G401 (cell line): ENCODE measurements around the gene GTF2IRD1. TPM values are rescaled to one million over a fixed set of nuclear protein-coding genes. Genes with fewer than 3 reads are reported as not detected.
"Not testable (repeated sequence)": the region's sequence is repeated elsewhere in the genome, so short reads cannot be mapped to it uniquely, and the experiment has no call there.

Experiments
- DNase-seq: peaks from one replicate; pipeline ENCODE4 v3.0.0-alpha.2; 2015; ENCODE audit warnings: low spot score
- in situ Hi-C: cut with HindIII; loops from 2 replicates; pipeline ENCODE4 v1.10.0; 2016; ENCODE audit warnings: low sequenced_read_pairs, mixed read lengths
- total RNA-seq: library from RNA; depleted of rRNA; stranded (reverse); fragments of >200 nt; shearing (Covaris generic); gene quantifications from 2 replicates; pipeline ENCODE4 v1.2.3, GENCODE V29; 2014

The GTF2IRD1 gene
- total RNA-seq, 1 experiment from 2014 or later = 28.3 TPM

- in situ Hi-C loops = no loop called here
- DNase-seq = no peak
These were observed 49.4 kb downstream of the GTF2IRD1 start for GRCh38 chr7:74503061-74503460.

GRCh38 chr7:74503943-74504342, 50.2 kb downstream of the GTF2IRD1 start:
- no peak for DNase-seq
- in situ Hi-C loops = no loop called here

- in situ Hi-C loops = no loop called here
- no peak for DNase-seq
These were observed 52.0 kb downstream of the GTF2IRD1 start for GRCh38 chr7:74505471-74506324.

GRCh38 chr7:74506325-74506724, 52.6 kb downstream of the GTF2IRD1 start:
- DNase-seq = no peak
- in situ Hi-C loops = no loop called here

- in situ Hi-C loops = no loop called here
- no peak for DNase-seq
These were observed 54.0 kb downstream of the GTF2IRD1 start for GRCh38 chr7:74507538-74508319.

GRCh38 chr7:74509453-74509852, 55.7 kb downstream of the GTF2IRD1 start:
- DNase-seq, in situ Hi-C loops: not testable (repeated sequence)

GRCh38 chr7:74511345-74511744, 57.6 kb downstream of the GTF2IRD1 start:
- in situ Hi-C loops = no loop called here
- no peak for DNase-seq

- DNase-seq = no peak
- in situ Hi-C loops = no loop called here
These were observed 59.1 kb downstream of the GTF2IRD1 start for GRCh38 chr7:74512762-74513161.

GRCh38 chr7:74514131-74514591, 60.5 kb downstream of the GTF2IRD1 start:
- in situ Hi-C loops = no loop called here
- no peak for DNase-seq

- DNase-seq = no peak
- in situ Hi-C loops = no loop called here
These were observed 61.6 kb downstream of the GTF2IRD1 start for GRCh38 chr7:74515276-74515675.

- in situ Hi-C loops = no loop called here
- no peak for DNase-seq
These were observed 62.5 kb downstream of the GTF2IRD1 start for GRCh38 chr7:74516214-74516613.

GRCh38 chr7:74518041-74518440, 64.3 kb downstream of the GTF2IRD1 start:
- no peak for DNase-seq
- in situ Hi-C loops = no loop called here

GRCh38 chr7:74518654-74519053, 64.9 kb downstream of the GTF2IRD1 start:
- in situ Hi-C loops = no loop called here
- no peak for DNase-seq

- in situ Hi-C loops = no loop called here
- DNase-seq = no peak
These were observed 65.7 kb downstream of the GTF2IRD1 start for GRCh38 chr7:74519395-74519794.

- in situ Hi-C loops = no loop called here
These were observed 68.1 kb downstream of the GTF2IRD1 start for GRCh38 chr7:74521855-74522254.

GRCh38 chr7:74522281-74522905, 68.7 kb downstream of the GTF2IRD1 start:
- DNase-seq = no peak

More at GRCh38 chr7:74521855-74522254, 68.1 kb downstream of the GTF2IRD1 start:
- DNase-seq = no peak

GRCh38 chr7:74523015-74523414, 69.3 kb downstream of the GTF2IRD1 start:
- no peak for DNase-seq
- in situ Hi-C loops = no loop called here

More at GRCh38 chr7:74522281-74522905, 68.7 kb downstream of the GTF2IRD1 start:
- in situ Hi-C loops = no loop called here

GRCh38 chr7:74525140-74525539, 71.4 kb downstream of the GTF2IRD1 start:
- no peak for DNase-seq
- in situ Hi-C loops = no loop called here

GRCh38 chr7:74525881-74526280, 72.2 kb downstream of the GTF2IRD1 start:
- in situ Hi-C loops = no loop called here
- DNase-seq = no peak

GRCh38 chr7:74526780-74527179, 73.1 kb downstream of the GTF2IRD1 start:
- in situ Hi-C loops = no loop called here
- no peak for DNase-seq
